HG03457 (cell line): ENCODE data around the gene POU5F1.

Source experiments
- ATAC-seq: cut with Tn5 transposase; IDR thresholded peaks from one replicate; pipeline ENCODE4 v1.9.1; 2021; ENCODE audit warnings: moderate number of reproducible peaks; ENCODE audit not compliant: unreplicated experiment

Gene POU5F1

DNA sequence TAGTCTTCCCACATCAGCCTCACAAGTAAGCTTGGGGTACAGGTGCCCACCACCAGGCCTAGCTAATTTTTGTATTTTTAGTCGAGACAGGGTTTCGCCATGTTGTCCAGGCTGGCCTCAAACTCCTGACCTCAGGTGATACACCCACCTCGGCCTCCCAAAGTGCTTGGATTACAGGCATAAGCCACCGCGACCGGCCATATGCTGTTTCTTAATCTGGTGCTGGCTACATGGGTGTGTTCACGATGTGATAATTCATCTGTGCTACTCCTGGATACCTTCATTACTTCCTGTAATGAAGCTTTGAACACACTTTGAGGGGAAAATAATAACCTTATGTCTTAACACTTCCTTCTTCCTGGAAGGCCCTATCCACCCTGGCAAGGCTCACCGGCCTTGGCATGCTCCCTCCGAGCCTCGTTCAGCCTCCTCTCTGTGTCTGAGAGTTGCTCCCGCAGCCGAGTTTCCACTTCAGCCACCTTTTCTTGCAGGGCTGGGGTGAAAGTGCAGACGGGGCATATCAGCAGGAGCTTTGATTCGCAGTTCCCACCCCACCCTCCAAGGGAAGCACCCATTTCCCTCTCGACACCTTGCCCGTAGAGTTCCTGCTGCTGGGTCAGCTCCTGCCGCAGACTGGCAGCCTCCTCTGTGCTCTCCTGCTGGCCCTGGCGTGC is 26.0 kb downstream of the POU5F1 start:
- ATAC-seq = no peak

DNA sequence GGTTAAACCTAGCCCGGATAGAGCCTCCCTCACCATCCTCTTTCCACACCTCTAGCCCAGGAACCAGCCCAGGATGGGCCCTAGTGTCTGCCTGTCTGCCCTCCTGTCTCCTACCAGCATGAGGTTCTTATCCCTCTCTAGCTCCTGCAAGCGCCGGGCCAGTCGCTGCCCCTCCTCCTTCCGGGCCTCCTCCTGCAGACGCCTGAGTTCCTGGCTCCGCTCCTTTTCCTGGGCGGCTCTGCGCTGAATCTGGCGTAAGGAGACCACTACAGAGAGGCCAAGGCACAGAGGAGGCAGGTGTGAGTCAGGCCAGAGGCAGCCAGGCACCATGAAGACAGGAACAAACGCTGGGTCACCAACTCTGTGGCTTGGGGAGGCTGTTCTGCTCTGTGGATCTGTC is 27.3 kb downstream of the POU5F1 start:
- no peak for ATAC-seq

DNA sequence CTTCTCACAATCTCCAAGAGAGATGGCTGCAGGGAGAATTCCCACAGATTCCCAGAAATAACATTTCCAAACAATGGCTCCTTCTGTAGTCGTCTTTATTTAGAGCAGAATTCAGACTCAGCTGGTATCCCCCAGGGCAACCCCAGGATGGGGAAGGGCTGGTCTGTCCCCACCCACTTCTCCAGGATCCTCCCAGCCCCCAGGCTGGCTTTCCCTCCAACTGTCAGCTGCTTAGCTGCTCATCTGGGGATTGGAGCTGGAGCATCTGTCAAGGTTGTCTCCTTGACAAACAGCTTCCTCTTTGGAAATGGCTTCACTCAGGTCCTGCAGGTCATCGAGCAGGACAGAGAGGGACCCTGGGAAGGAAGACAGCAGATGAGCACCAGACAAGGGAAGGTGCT is 28.1 kb downstream of the POU5F1 start:
- ATAC-seq = no peak

DNA sequence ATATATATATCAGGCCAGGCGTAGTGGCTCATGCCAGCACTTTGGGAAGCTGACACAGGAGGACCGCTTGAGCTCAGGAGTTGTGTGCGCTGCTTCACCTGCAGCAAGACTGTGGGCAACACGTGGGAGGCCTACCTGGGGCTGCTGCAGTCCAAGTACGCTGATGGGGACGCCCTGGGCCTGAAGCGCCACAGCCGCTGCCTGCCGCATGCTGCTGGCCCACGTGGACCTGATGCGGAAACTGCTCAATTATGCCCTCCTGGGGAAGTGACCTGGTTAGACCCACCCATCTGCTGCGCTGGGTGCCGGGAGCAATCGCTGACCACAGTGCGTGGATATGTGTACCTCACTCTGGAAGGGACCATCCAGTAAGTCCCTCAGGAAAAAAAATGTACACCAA is 29.8 kb downstream of the POU5F1 start:
- ATAC-seq = no peak

DNA sequence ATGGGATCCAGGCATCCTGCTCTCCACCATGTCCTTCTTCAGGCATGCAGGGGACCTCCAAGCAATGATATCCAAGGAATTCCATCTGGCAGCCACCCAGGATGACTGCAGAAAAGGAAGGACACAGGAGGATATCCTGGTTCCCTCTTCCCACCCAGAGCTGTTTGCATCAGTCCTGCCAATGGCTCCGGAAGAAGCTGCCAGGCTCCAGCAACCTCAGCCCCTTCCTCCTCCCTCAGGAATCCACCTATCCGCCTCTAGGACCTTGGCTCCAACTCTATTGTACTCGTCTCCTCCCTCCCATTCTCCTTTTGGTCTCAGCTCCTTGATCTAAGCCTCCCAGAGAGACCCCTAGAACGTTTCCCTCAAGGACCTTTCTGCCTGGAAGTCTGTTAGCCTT is 30.9 kb downstream of the POU5F1 start:
- no peak for ATAC-seq

DNA sequence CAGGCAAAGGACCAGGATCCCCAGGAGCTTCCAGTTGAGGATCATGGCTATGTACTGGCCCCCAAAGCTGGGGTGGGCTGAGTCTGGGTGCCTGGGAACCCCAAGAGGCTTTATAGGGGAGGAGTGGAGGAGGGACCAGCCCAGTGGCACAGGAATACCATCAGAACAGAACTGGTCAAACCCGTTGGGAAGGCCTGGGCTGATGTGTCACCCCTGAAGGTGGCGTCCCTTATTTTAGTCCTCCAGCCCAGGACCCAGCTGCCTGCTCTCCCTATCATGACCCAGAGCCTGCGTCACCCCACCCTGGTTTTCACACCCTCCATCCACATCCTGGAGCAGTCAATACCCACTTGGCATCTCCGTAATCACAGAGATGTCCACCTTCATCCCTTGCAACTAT is 31.5 kb downstream of the POU5F1 start, which contains the start of gene PSORS1C2:
Gene PSORS1C2 (minus strand): TSS at position 85 of the 400 bp plus-strand sequence. CDS start 40 bp downstream, at position 45.
- no peak for ATAC-seq

DNA sequence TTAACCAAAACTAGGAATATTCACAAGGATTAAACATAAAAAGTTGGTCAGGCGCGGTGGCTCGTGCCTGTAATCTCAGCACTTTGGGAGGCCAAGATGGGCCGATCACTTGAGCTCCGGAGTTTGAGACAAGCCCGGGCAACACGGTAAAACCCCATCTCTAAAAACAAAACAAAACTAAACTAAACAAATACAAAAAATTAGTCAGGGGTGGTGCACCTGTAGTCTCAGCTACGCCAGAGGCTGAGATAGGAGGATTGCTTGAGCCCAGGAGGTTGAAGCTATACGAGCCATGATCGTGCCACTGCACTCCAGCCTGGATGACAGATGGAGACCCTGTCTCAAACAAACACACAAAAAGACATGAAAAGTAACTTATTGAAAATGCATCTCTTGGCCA is 34.8 kb downstream of the POU5F1 start:
- no peak for ATAC-seq

DNA sequence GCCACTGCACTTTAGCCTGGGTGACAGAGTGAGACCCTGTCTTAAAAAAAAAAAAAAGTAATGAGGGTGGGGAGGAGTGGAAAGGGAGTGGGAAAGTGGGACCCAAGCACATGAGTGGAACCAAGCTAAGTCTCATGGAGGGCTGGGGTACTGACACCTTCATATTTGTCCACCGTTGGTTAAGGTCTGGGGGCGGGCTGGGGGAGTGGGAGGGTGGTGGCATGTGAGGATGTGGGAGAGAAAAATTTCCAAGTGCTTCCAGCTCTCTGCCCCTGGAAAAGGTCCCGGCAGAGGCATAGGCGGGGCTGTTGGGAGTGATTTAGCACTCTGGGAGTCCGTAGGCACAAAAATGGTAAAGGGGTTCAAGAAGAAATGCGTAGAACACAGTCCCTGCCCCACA is 37.7 kb downstream of the POU5F1 start:
- no peak for ATAC-seq

DNA sequence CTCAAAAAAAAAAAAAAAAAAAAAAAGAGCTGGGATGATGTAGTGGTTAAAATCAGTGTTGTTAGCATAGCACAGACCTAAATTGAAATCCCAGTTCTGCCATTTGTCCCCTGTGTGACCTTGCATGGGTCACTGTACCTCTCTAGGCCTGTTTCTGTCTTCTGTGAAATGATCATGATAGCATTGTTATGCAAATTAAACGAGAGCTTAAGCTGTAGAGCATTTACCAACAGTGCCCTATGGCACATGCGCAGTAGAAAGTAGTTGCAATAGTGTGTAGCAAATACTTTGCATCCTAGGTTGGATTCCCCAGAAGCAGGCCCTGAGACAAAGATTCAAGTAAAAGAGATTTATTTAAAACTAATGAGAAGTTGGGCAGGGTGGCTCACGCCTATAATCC is 38.9 kb downstream of the POU5F1 start:
- no peak for ATAC-seq

DNA sequence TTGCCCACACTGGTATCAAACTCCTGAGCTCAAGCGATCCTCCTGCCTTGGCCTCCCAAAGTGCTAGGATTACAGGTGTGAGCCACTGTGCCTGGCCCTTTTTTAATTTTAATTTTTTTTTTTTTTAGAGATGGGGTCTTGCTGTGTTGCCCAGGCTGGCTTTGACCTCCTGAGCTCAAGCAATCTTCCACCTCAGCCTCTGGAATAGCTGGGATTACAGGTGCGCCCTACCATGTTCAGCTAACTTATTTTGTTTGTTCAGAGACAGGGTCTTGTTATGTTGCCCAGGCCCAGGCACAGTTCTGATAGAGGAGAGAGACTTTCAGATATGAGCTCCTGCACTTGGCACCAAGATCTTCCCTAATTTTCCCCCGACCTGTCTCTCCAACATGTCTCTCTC is 39.7 kb downstream of the POU5F1 start:
- ATAC-seq = no peak

DNA sequence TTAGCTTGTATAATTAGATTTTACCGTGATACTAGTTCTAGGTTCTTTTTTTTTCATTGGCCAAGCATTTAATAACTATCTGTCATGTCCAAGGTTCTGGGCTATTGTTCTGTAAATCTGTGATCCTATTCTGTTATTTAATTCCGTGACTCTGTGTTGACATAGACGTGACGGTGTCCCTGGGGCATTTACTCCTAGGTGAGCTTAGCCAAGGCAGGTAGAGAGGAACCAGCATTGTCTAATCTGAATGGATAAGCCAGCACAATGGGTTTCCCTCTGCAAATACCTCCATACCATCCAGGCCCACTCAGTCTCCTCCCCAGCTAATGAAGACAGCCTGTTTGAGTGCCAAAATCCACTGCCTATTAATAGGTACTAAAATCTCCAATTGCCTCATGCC is 41.4 kb downstream of the POU5F1 start:
- no peak for ATAC-seq

DNA sequence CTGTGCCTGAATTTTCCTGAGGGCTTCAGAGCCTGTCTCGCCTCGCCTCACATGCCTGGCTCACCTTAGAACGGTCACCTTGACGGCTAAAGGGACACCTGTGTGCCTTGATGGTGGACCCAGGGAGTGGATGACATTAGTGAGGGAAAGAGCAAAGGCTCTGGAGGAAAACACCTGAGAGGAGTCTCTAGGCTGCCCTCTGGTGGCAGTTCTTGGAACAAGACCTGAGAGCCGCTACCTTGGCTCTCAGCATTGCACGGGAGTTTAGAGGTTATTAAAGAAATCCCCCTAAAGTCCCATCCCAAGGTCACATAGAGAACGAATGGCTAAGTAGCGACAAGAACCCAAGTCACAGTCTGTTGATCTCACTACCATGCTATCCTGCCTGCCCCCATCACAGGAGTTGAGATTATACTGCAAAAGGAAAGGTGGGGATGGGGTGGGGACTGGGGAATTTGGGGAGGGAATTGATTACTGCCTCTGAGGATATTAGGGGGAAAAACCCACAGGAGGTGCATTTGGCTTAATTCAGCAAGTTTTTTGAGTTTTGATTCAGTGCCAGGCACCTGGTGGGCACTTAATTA is 42.3 kb downstream of the POU5F1 start:
- no peak for ATAC-seq

DNA sequence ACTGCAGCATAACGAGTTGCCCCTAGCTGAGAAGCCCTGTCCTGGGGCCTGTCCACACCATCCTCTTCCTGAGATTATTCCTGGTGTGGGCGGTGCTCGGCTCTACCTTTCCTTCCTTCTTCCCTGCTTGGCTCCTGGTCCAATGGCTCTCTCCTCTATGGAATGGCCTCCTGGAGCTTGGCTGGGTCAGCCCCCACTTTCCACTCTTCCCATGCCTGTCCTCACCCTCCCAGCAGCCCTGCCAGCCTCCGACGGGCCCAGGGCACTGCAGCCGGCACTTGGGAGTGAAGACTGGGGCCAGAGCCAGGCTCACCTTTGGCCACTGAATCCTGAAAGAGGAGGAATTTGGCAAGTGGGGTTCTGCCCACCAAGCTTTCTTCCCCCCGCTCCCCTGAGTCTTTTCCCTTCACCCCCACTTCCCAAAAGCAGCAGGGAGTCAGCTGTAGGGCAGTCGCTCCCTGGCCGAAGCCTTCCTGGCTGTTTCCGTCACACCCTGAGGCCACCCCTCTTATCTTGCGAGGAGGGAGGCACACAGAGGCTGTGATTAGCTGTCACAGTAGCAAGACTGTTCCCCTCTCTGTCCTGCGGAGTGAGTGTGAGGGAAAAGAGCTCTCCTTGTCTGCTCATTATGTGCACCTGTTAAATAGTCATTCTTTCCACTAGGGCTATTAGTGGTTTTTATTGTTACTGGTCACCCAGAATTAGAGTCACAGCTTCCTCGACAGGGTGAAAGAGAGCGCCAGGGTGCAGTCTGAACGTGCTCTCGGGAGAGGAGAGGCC is 43.9 kb downstream of the POU5F1 start:
- no peak for ATAC-seq

DNA sequence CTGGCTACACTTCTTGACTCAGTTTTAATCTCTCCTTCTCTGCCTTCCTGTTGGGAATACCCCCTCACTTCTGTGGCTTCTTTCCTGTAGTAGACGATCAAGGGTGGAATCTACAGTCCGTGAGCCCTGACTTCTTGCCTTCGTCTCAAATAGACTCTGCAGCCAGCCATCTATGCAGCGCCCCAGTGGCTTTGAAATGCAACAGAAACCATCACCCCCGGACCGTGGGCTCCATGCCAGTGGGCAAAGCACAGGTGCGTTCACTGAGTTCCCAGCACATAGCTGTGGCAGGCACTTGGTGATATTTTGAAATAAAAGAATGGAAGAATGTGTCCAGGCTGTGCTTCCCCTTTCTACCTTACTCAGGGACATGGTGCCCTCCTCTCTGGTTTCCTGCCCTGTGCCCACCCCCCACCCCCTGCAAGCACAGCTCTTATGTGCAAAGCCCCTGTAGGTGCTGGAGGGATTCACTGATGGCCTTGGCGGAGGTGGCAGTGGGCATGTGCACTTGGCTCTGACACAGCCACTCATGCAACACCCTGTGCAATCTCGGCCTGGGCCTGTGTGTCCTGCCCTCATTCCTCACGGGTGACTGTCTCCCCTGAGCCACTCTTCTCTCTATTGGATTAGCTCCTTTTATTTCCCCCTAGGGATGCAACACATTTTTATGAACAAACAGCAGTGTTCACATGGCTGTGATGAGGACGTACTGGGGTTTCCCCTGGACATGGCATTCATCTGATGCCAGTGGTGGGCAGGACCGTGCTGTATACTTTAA is 44.7 kb downstream of the POU5F1 start:
- ATAC-seq = no peak

DNA sequence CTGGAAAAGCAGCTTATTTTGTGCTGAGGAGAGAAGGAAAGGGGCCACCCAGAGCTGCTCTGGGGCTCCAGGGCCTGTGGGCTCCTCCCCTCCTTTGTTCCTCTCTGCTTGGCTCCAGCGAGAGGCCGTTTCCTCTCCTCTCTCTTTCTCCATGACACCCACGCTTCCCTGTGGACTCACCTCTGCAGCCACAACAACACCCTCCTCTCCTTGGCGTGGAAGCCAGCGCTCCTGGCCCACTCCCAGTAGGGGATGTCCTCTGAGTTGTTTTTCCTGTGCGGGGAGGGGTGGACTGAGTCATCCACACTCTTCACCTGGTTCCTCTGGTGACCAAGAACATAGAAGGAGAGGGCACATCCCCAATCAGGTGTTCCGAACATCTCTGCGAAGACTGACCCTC is 45.3 kb downstream of the POU5F1 start:
- no peak for ATAC-seq

DNA sequence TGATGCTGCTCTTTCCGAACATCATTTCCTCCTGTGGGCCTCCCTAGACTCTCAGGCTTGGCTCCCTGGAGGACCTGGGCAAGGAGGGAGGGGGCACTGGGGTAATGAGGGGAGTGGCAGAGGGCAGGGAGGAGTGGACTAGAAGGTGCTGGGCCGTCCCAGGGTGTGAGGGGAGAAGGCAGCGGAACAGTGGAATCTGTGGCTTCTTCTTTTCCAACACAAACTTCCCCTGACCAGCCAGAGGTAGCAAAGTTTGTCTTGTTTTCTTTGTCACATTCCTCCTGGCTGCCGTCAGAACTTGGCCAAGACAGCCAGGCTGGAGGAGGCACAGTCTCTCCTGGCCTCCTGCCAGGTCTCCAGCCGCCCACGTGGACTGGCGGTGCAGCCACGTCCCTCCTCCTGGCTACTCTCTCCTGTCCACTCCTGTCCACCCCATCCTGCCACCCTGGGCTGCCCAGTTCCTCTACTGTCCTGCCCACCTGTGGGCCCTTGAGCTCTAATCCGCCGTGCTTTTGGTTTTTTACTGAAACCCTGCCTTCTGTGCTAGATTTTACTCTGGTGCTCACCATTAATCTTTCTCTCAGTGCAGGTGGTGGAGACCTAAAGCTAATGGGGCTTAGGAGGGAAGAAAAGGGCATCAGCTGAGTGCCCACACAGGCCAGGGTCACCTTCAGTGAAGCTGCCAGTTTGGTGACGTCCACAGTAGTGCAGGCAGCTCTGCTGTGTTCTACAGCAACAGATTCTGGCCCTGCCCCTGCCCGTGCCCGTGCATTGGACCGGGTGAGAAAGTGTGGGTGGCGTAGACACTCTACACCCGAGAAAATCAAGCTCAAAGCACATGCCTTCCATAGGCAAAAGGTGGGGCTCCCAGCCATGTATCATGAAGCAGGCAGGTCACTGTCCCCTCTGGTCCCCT is 47.4 kb downstream of the POU5F1 start:
- ATAC-seq = no peak

DNA sequence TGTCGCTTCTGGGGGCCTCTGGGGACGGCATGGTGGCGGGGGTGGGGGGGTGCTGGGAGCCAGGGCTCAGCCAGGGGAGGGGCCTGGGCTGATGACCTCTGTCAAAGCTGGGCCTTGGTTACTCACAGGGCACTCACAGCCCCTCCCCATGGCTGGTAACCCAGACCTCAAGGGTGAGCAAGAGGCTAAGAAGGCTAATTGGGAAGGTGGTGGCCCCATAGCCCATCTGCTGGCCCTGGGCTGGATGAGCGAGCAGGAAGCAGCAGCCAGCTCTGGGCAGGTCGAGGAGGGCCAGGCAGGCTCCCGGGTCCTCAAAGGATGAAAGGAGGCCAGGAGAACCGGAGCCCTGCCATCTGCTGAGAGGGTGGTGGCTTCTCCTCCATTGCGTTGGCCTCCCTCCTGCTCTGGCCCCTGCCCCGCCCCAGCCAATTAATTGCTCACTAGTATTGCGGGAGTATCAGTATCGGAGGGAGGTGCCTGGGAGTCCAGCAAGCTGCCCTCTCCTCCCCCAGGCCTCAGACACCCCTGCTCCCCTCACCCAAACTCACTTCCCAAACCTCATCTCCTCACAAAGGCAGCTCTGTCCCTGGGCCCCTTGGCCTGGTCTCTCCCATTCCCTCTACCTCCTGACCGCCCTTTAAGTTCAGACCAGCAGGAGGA is 49.2 kb downstream of the POU5F1 start:
- no peak for ATAC-seq

DNA sequence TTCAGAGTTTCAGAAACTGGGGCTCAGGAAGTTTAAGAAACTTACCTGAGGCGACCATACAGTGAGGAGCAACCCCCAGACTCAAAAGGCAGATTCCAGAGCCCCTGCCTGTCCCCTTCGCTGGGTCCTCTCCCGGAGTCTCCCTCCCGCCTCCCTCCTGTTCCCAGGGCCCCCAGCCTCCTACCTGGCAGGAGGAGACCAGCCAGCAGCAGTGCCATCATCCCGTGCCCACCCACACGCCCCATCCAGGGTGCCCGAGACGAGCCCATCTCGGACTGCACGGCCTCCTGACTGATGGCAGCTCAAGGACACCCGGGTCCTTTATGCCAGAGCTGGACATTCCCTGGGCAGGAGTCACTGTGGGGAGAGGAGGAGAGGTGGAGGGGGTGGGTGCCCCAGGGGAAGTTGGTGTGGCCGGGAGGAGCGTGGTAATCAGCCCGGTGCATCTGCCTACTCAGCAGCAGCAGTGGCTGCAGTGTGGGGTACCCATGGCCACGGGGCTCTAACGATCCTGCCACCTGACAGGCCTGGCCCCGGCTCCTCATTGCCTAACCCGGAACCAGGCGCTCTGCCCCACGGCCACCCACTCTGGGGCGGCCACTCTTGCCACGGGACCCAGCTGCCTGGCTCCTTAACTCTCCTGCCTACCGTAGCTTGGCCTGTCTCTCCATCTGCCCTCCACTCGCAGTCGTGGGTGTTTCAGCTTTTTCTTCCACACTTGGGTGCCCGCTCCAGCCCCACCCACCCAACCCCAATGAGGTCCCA is 50.1 kb downstream of the POU5F1 start, which contains the start of gene CDSN:
Gene CDSN (minus strand): TSS at position 296 of the 765 bp plus-strand sequence. CDS start 27 bp downstream, at position 269.
- no peak for ATAC-seq

DNA sequence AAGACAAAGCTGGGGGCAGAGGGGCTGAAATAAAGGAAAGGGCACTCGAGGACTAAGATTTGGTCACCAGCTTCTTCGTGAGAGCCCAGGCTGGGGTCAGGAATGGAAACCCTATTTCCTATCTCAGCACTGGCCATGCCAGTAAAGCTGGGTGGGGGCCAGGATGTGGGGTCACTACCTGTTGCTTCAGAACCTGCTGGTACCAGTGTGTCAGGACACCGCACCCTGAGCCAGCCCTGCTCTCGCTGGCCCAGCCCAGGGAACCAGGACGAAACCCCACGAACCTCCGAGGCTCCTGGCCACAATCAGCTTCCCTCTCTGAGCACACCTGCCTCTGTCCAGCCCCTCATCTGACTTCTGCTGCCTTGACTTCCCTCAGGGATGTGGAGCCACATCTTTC is 52.3 kb downstream of the POU5F1 start:
- ATAC-seq = no peak
